Measurements from ENCODE around the gene MASP2.

DNA sequence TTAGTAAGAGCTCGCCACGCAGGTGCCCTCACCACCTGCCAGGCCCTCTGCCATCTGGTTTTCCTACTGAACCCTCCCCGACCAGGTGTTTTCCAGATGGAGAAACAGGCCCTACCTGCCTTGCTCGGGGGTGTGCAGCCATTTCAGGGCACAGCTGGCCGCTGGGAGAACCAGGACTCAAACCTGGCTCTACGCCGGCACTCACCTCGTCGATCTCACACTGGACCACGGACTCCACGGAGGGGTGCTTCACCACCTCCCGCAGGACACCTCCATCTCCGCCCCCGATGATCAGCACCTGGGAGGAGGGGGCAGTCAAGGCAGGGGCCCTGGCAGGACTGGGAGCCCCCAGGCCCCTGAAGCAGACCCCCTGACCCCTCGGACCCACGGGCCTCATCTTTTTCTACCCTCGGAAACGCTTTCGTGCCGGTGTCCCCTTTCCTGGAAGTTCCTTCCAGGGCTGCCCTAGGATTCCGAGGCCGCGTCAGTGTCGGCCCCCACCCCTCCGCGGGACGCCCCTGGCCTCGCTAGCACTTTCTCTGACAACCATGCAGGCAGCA is 11.6 kb upstream of the MASP2 start:
- TF ChIP-seq, protein P1, sequence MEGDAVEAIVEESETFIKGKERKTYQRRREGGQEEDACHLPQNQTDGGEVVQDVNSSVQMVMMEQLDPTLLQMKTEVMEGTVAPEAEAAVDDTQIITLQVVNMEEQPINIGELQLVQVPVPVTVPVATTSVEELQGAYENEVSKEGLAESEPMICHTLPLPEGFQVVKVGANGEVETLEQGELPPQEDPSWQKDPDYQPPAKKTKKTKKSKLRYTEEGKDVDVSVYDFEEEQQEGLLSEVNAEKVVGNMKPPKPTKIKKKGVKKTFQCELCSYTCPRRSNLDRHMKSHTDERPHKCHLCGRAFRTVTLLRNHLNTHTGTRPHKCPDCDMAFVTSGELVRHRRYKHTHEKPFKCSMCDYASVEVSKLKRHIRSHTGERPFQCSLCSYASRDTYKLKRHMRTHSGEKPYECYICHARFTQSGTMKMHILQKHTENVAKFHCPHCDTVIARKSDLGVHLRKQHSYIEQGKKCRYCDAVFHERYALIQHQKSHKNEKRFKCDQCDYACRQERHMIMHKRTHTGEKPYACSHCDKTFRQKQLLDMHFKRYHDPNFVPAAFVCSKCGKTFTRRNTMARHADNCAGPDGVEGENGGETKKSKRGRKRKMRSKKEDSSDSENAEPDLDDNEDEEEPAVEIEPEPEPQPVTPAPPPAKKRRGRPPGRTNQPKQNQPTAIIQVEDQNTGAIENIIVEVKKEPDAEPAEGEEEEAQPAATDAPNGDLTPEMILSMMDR (IDR thresholded peaks at IDR 0.05) = no peak
- no peak for TF ChIP-seq POLR2A (IDR thresholded peaks at IDR 0.05)

Data from tibial nerve (tissue), 3 donors.